Measurements from ENCODE around the gene TINCR.

- TF ChIP-seq, protein P1, sequence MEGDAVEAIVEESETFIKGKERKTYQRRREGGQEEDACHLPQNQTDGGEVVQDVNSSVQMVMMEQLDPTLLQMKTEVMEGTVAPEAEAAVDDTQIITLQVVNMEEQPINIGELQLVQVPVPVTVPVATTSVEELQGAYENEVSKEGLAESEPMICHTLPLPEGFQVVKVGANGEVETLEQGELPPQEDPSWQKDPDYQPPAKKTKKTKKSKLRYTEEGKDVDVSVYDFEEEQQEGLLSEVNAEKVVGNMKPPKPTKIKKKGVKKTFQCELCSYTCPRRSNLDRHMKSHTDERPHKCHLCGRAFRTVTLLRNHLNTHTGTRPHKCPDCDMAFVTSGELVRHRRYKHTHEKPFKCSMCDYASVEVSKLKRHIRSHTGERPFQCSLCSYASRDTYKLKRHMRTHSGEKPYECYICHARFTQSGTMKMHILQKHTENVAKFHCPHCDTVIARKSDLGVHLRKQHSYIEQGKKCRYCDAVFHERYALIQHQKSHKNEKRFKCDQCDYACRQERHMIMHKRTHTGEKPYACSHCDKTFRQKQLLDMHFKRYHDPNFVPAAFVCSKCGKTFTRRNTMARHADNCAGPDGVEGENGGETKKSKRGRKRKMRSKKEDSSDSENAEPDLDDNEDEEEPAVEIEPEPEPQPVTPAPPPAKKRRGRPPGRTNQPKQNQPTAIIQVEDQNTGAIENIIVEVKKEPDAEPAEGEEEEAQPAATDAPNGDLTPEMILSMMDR (IDR thresholded peaks at IDR 0.05) = no peak
- no peak for TF ChIP-seq ZFX (IDR thresholded peaks at IDR 0.05; ENCODE audit: borderline replicate concordance)
Observed at GRCh38 chr19:5553892-5554291, 13.9 kb downstream of the TINCR start.
